Endothelial cell (in vitro differentiated cells): Measurements from ENCODE around the gene HOMER2. TPM values are rescaled to one million over a fixed set of nuclear protein-coding genes. Genes with fewer than 3 reads are reported as not detected.

Experiments
- DNase-seq: peaks from one replicate; pipeline ENCODE4 v3.0.0; 2021; ENCODE audit warnings: low spot score
- H3K27ac Mint-ChIP-seq: one replicate; pipeline ENCODE4 v1.8.0; 2021; ENCODE audit warnings: mixed read lengths, inconsistent platforms; ENCODE audit not compliant: unreplicated experiment
- H3K27me3 Mint-ChIP-seq: one replicate; pipeline ENCODE4 v1.8.0; 2021; ENCODE audit warnings: mild to moderate bottlenecking, moderate library complexity, mixed read lengths, inconsistent platforms; ENCODE audit not compliant: unreplicated experiment
- H3K36me3 Mint-ChIP-seq: one replicate; pipeline ENCODE4 v1.8.0; 2021; ENCODE audit warnings: mild to moderate bottlenecking, low read depth, mixed read lengths, inconsistent platforms; ENCODE audit not compliant: unreplicated experiment
- H3K4me1 Mint-ChIP-seq: one replicate; pipeline ENCODE4 v1.8.0; 2021; ENCODE audit warnings: mild to moderate bottlenecking, mixed read lengths, inconsistent platforms; ENCODE audit not compliant: unreplicated experiment
- H3K4me3 Mint-ChIP-seq: one replicate; pipeline ENCODE4 v1.8.0; 2021; ENCODE audit warnings: mild to moderate bottlenecking, mixed read lengths, inconsistent platforms; ENCODE audit not compliant: unreplicated experiment
- H3K9me3 Mint-ChIP-seq: one replicate; pipeline ENCODE4 v1.8.0; 2021; ENCODE audit warnings: mixed read lengths, inconsistent platforms; ENCODE audit not compliant: unreplicated experiment
- CTCF ChIP-seq: fragments of 200-600 bp; sonication (generic); IDR thresholded peaks from one replicate; pipeline ENCODE4 v1.5.0; 2021; ENCODE audit warnings: antibody characterized with exemption; ENCODE audit not compliant: unreplicated experiment
- total RNA-seq: library from RNA; stranded (reverse); fragmentation: NEBNext Ultra II Directional; extraction: Animal tissue kit (Norgen Biotek cat#: 25700); gene quantifications from one replicate; pipeline ENCODE4 v1.2.1, GENCODE V29; 2021; ENCODE audit not compliant: unreplicated experiment

HOMER2 gene
- total RNA-seq, 1 donor from 2014 or later = 3.0 TPM

- Mint-ChIP-seq H3K4me3 (no peak overlapping the region), H3K9me3 (no peaks in the 10 kb centered on the region), H3K27ac (no peak overlapping the region), H3K4me1 (peaks cover 4% of the 10 kb centered on the region), H3K36me3 (no peaks in the 10 kb centered on the region), H3K27me3 (peaks cover 3% of the 10 kb centered on the region)
- DNase-seq = no peak
- TF ChIP-seq CTCF = no peak
These were observed 148.0 kb downstream of the HOMER2 start for GRCh38 chr15:82804575-82804949.

GRCh38 chr15:82803793-82804574, 148.5 kb downstream of the HOMER2 start:
- Mint-ChIP-seq H3K27ac (no peak overlapping the region), H3K27me3 (no peaks in the 10 kb centered on the region), H3K36me3 (no peaks in the 10 kb centered on the region), H3K9me3 (no peaks in the 10 kb centered on the region), H3K4me3 (no peak overlapping the region), H3K4me1 (peaks cover 4% of the 10 kb centered on the region)
- no peak for TF ChIP-seq CTCF
- DNase-seq = no peak

- no peak for TF ChIP-seq CTCF
- peaks cover 4% of the 10 kb centered on the region for H3K4me1 Mint-ChIP-seq
- no peak overlapping the region for H3K4me3 Mint-ChIP-seq
- no peaks in the 10 kb centered on the region for H3K9me3 Mint-ChIP-seq
- no peak for DNase-seq
- no peak overlapping the region for H3K27ac Mint-ChIP-seq
- no peaks in the 10 kb centered on the region for H3K27me3 Mint-ChIP-seq
- H3K36me3 Mint-ChIP-seq = no peaks in the 10 kb centered on the region
These were observed 150.0 kb downstream of the HOMER2 start for GRCh38 chr15:82802497-82802896.

GRCh38 chr15:82799183-82799841, 153.2 kb downstream of the HOMER2 start:
- TF ChIP-seq CTCF = no peak
- Mint-ChIP-seq H3K27me3 (no peaks in the 10 kb centered on the region), H3K9me3 (no peaks in the 10 kb centered on the region), H3K27ac (no peak overlapping the region), H3K4me3 (no peak overlapping the region), H3K4me1 (peaks cover 4% of the 10 kb centered on the region), H3K36me3 (no peaks in the 10 kb centered on the region)
- no peak for DNase-seq

Other genes with a start within 250 kb of the HOMER2 start
- gene AP3B2, start 242.8 kb downstream of the HOMER2 start, total RNA-seq = 5.6 TPM
- gene FSD2, start 146.7 kb downstream of the HOMER2 start, total RNA-seq = not detected
- gene WHAMM, start 143.1 kb downstream of the HOMER2 start, total RNA-seq = 9.3 TPM
- gene RAMAC, start 33.5 kb upstream of the HOMER2 start, total RNA-seq = 23.6 TPM
- gene C15orf40, start 58.9 kb upstream of the HOMER2 start, total RNA-seq = 17.4 TPM
- 47.2 TPM for gene BTBD1, start 114.5 kb upstream of the HOMER2 start, total RNA-seq
- gene TM6SF1, start 154.9 kb upstream of the HOMER2 start, total RNA-seq = 6.0 TPM